Type B pancreatic cell (in vitro differentiated cells): Measurements from ENCODE around the gene MAP1A. TPM values are rescaled to one million over a fixed set of nuclear protein-coding genes. Genes with fewer than 3 reads are reported as not detected.

ENCODE experiments used
- DNase-seq: peaks from one replicate; pipeline ENCODE4 v3.0.0; 2021; ENCODE audit warnings: mixed read lengths; ENCODE audit not compliant: unreplicated experiment; ENCODE audit errors: extremely low spot score
- H3K27ac Mint-ChIP-seq: 2 replicates; pipeline ENCODE4 v1.8.0; 2021; ENCODE audit warnings: mild to moderate bottlenecking, mixed read lengths
- H3K27me3 Mint-ChIP-seq: 2 replicates; pipeline ENCODE4 v1.8.0; 2021; ENCODE audit warnings: mixed read lengths
- H3K36me3 Mint-ChIP-seq: 2 replicates; pipeline ENCODE4 v1.8.0; 2021; ENCODE audit warnings: mixed read lengths
- H3K4me1 Mint-ChIP-seq: one replicate; pipeline ENCODE4 v1.8.0; 2021; ENCODE audit warnings: mixed read lengths; ENCODE audit not compliant: unreplicated experiment
- H3K4me3 Mint-ChIP-seq: 2 replicates; pipeline ENCODE4 v1.8.0; 2021; ENCODE audit warnings: mild to moderate bottlenecking, mixed read lengths
- H3K9me3 Mint-ChIP-seq: 2 replicates; pipeline ENCODE4 v1.8.0; 2021; ENCODE audit warnings: mixed read lengths
- CTCF ChIP-seq: fragments of 200-600 bp; sonication (generic); conservative IDR thresholded peaks from 2 replicates; pipeline ENCODE4 v1.5.0; 2021; ENCODE audit warnings: antibody characterized with exemption, mild to moderate bottlenecking
- total RNA-seq: library from RNA; stranded (reverse); gene quantifications from 2 replicates; pipeline ENCODE4 v1.2.1, GENCODE V29; 2021; ENCODE audit warnings: low replicate concordance

Gene MAP1A
- total RNA-seq, 1 donor from 2014 or later: 18.2 TPM

GRCh38 chr15:43484455-43484854 is 33.0 kb upstream of the MAP1A start:
- peaks cover 5% of the 10 kb centered on the region for H3K4me1 Mint-ChIP-seq
- H3K27me3 Mint-ChIP-seq: no peaks in the 10 kb centered on the region
- no peak for TF ChIP-seq CTCF
- no peak overlapping the region for H3K4me3 Mint-ChIP-seq
- H3K36me3 Mint-ChIP-seq: peaks cover 41% of the 10 kb centered on the region
- H3K27ac Mint-ChIP-seq: no peak overlapping the region
- DNase-seq: no peak
- H3K9me3 Mint-ChIP-seq: no peaks in the 10 kb centered on the region

- no peak overlapping the region for H3K4me3 Mint-ChIP-seq
- H3K9me3 Mint-ChIP-seq: no peaks in the 10 kb centered on the region
- no peak overlapping the region for H3K27ac Mint-ChIP-seq
- peaks cover 15% of the 10 kb centered on the region for H3K4me1 Mint-ChIP-seq
- H3K27me3 Mint-ChIP-seq: no peaks in the 10 kb centered on the region
- TF ChIP-seq CTCF: no peak
- DNase-seq: no peak
- H3K36me3 Mint-ChIP-seq: peaks cover 42% of the 10 kb centered on the region
These were observed 30.0 kb upstream of the MAP1A start for GRCh38 chr15:43487271-43487895.

- H3K36me3 Mint-ChIP-seq: peaks cover 40% of the 10 kb centered on the region
- TF ChIP-seq CTCF: no peak
- peaks cover 26% of the 10 kb centered on the region for H3K4me1 Mint-ChIP-seq
These were observed 28.6 kb upstream of the MAP1A start for GRCh38 chr15:43488790-43489189.

GRCh38 chr15:43489191-43489590 is 28.2 kb upstream of the MAP1A start:
- Mint-ChIP-seq H3K9me3 (no peaks in the 10 kb centered on the region), H3K27ac (no peak overlapping the region), H3K4me3 (peak overlapping the region; percentile 54), H3K36me3 (peaks cover 36% of the 10 kb centered on the region), H3K27me3 (no peaks in the 10 kb centered on the region), H3K4me1 (peaks cover 30% of the 10 kb centered on the region)
- no peak for DNase-seq
- no peak for TF ChIP-seq CTCF

More at GRCh38 chr15:43488790-43489189, 28.6 kb upstream of the MAP1A start:
- no peak for DNase-seq
- H3K4me3 Mint-ChIP-seq: no peak overlapping the region
- no peak overlapping the region for H3K27ac Mint-ChIP-seq
- no peaks in the 10 kb centered on the region for H3K27me3 Mint-ChIP-seq
- no peaks in the 10 kb centered on the region for H3K9me3 Mint-ChIP-seq

GRCh38 chr15:43492266-43492665 is 25.1 kb upstream of the MAP1A start:
- H3K27ac Mint-ChIP-seq: peak overlapping the region; percentile 98
- no peaks in the 10 kb centered on the region for H3K9me3 Mint-ChIP-seq
- H3K4me1 Mint-ChIP-seq: peaks cover 31% of the 10 kb centered on the region
- TF ChIP-seq CTCF: no peak
- peaks cover 25% of the 10 kb centered on the region for H3K36me3 Mint-ChIP-seq
- H3K4me3 Mint-ChIP-seq: peak overlapping the region; percentile 99
- no peak for DNase-seq
- H3K27me3 Mint-ChIP-seq: no peaks in the 10 kb centered on the region
